HG03064 (cell line): Measurements from ENCODE around the gene SFMBT2.

Source experiments
- ATAC-seq: cut with Tn5 transposase; IDR thresholded peaks from one replicate; pipeline ENCODE4 v1.9.1; 2021; ENCODE audit warnings: low read depth; ENCODE audit not compliant: unreplicated experiment

Gene SFMBT2

GRCh38 chr10:7373039-7373438 lies 37.8 kb downstream of the SFMBT2 start:
- ATAC-seq: no peak

- no peak for ATAC-seq
These were observed 38.3 kb downstream of the SFMBT2 start for GRCh38 chr10:7372504-7372903.

GRCh38 chr10:7370511-7370910 lies 40.3 kb downstream of the SFMBT2 start:
- no peak for ATAC-seq

- ATAC-seq: no peak
These were observed 45.6 kb downstream of the SFMBT2 start for GRCh38 chr10:7365027-7365745.

GRCh38 chr10:7364474-7364873 lies 46.4 kb downstream of the SFMBT2 start:
- ATAC-seq: no peak

GRCh38 chr10:7363700-7364099 lies 47.1 kb downstream of the SFMBT2 start:
- ATAC-seq: no peak

- no peak for ATAC-seq
These were observed 48.4 kb downstream of the SFMBT2 start for GRCh38 chr10:7362471-7362870.

- no peak for ATAC-seq
These were observed 49.5 kb downstream of the SFMBT2 start for GRCh38 chr10:7361316-7361715.

GRCh38 chr10:7359954-7360353 lies 50.9 kb downstream of the SFMBT2 start:
- ATAC-seq: no peak

- ATAC-seq: no peak
These were observed 51.5 kb downstream of the SFMBT2 start for GRCh38 chr10:7359356-7359755.

- no peak for ATAC-seq
These were observed 53.6 kb downstream of the SFMBT2 start for GRCh38 chr10:7357193-7357592.

GRCh38 chr10:7354330-7355047 lies 56.3 kb downstream of the SFMBT2 start:
- no peak for ATAC-seq

GRCh38 chr10:7351894-7352293 lies 58.9 kb downstream of the SFMBT2 start:
- ATAC-seq: no peak

GRCh38 chr10:7350541-7351195 lies 60.2 kb downstream of the SFMBT2 start:
- no peak for ATAC-seq

GRCh38 chr10:7345717-7346116 lies 65.1 kb downstream of the SFMBT2 start:
- ATAC-seq: no peak

GRCh38 chr10:7343040-7343439 lies 67.8 kb downstream of the SFMBT2 start:
- no peak for ATAC-seq

GRCh38 chr10:7340179-7340874 lies 70.5 kb downstream of the SFMBT2 start:
- ATAC-seq: no peak

- no peak for ATAC-seq
These were observed 71.3 kb downstream of the SFMBT2 start for GRCh38 chr10:7339510-7339909.

- no peak for ATAC-seq
These were observed 72.4 kb downstream of the SFMBT2 start for GRCh38 chr10:7338469-7338868.

GRCh38 chr10:7337431-7338171 lies 73.2 kb downstream of the SFMBT2 start:
- peak; percentile 65 for ATAC-seq
